AG09309 (cell line): ENCODE results near the gene MAP2K6.
"Not testable (repeated sequence)": the region's sequence is repeated elsewhere in the genome, so short reads cannot be mapped to it uniquely, and the experiment has no call there.

Experiments
- DNase-seq: peaks from one replicate; pipeline ENCODE4 v3.0.0-alpha.2; 2010; ENCODE audit warnings: low read depth
- H3K4me3 ChIP-seq: 2 replicates; pipeline ENCODE4 v1.5.1; 2011; ENCODE audit warnings: mild to moderate bottlenecking, low read depth, low read length, moderate library complexity; ENCODE audit not compliant: control insufficient read depth
- CTCF ChIP-seq: IDR thresholded peaks from 2 replicates; pipeline ENCODE4 v1.5.1; 2011; ENCODE audit warnings: mild to moderate bottlenecking, low read depth, low read length, inconsistent platforms; ENCODE audit not compliant: insufficient read depth, control insufficient read depth; ENCODE audit errors: missing control alignments

The MAP2K6 gene

GRCh38 chr17:69473841-69474831 is 59.6 kb downstream of the MAP2K6 start:
- peak; percentile 18 for DNase-seq
- no peak for TF ChIP-seq CTCF

GRCh38 chr17:69477204-69477902 is 62.9 kb downstream of the MAP2K6 start:
- DNase-seq, result no peak
- no peak overlapping the region for H3K4me3 ChIP-seq
- TF ChIP-seq CTCF, result no peak

More at GRCh38 chr17:69473841-69474831, 59.6 kb downstream of the MAP2K6 start:
- no peak overlapping the region for H3K4me3 ChIP-seq

GRCh38 chr17:69477903-69478266 is 63.4 kb downstream of the MAP2K6 start:
- DNase-seq, result no peak
- no peak for TF ChIP-seq CTCF
- no peak overlapping the region for H3K4me3 ChIP-seq

- no peak overlapping the region for H3K4me3 ChIP-seq
- DNase-seq, result no peak
- no peak for TF ChIP-seq CTCF
These were observed 64.4 kb downstream of the MAP2K6 start for GRCh38 chr17:69478916-69479315.

GRCh38 chr17:69479756-69480155 is 65.3 kb downstream of the MAP2K6 start:
- not testable (repeated sequence) for H3K4me3 ChIP-seq, DNase-seq

GRCh38 chr17:69480245-69480644 is 65.7 kb downstream of the MAP2K6 start:
- no peak for TF ChIP-seq CTCF
- DNase-seq, result no peak
- no peak overlapping the region for H3K4me3 ChIP-seq

GRCh38 chr17:69485251-69485661 is 70.8 kb downstream of the MAP2K6 start:
- no peak for TF ChIP-seq CTCF
- DNase-seq, result no peak

More at GRCh38 chr17:69485251-69485661, 70.8 kb downstream of the MAP2K6 start:
- H3K4me3 ChIP-seq, result no peak overlapping the region
